NCI-H82 treated with DMSO at 0.1 percent for 48 hours (cell line): Measurements from ENCODE around the gene FAM53B.
"Not testable (repeated sequence)": the region's sequence is repeated elsewhere in the genome, so short reads cannot be mapped to it uniquely, and the experiment has no call there.

Experiments used
- DNase-seq: peaks from one replicate; lab custom pipeline; 2025; ENCODE audit not compliant: unreplicated experiment; lab: John Stamatoyannopoulos, UW

Gene FAM53B

DNA sequence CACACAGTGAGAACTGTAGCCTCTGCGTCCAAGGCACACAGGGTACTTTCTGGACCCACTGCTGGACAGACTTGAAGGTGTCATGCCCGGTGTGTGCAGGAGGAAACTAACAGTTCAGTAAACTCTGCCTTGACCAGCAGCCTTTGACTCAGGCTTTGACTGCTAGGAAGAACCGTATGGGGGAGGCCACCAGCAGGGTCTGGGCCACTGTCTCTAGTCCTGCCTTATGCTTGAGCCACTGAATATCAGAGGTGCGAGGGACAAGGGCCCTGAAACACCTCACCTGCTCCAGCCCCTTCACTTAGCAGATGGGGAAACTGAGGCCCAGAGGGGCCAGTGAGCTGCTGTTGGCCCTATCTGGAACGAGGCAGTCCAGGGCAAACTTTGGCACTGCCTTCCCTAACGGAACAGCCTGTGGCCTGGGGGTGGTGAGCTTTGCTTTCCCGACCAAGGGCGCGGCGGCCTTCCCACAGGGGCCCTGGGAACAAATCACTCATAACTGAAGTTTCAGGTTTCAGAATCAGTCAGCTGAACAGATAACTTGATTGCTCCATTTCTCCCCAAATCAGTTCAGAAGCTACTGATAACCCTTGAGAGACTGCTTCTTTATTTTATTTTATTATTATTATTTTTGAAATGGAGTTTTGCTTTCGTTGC is 130.0 kb downstream of the FAM53B start:
- no peak for DNase-seq

DNA sequence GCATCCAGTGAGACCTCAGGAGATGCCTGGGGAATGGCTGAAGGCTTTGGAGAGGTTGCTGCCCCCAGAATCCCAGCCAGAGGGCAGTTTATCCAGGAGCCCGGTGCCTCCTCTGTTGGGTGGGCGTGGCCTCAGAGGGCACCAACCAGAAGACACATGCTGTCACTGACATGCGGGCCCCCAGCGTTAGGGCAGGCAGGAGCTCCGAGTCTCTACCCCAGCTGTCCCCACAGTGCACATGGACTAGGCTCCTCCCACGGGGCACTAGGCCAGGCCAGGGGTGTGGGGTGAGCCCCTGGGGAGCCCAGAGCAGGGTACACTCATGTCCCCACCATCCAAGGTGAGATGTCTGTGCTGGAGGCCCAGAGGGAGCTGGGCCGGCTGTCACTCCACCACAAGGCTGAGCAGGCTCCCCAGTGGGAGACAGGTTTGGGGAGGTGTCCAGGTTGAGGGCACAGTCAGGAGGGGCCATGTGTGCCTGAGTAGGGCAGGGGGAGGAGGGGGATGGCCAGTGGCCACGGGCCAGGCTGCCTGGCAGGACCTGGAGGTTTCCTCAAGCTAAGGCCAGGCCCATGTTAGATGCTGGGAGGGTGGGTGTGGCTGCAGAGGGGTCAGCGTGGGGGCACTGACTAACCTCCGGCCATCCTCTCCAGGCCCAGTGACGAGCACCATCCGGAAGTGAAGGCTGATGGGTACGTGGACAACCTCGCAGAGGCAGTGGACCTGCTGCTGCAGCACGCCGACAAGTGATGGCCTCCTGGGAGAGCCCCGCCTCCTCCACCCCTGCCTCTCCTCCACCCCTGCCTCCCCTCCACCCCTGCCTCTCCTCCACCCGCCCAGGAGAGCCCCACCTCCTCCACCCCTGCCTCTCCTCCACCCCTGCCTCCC is 131.3 kb downstream of the FAM53B start:
- peak; percentile 2 for DNase-seq

DNA sequence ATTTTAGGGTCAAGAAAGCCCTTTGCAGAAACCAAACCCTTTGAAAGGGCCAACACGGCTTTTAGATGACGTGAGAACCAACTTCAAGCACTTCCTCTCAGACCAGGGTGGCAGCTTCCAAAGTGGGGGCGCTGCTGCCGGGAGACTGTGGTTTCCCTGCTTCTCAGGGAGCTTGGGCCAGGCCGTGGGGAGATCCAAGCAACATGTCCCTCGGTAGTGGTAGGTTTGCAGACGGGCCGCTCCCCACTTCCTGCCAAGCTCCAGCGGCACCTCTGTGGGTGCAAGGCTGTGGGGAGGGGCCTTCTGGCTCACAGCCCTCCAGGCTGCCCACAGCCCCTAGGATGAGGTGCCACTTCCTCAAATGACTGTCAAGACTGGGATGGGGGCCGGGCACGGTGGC is 132.4 kb downstream of the FAM53B start:
- no peak for DNase-seq

DNA sequence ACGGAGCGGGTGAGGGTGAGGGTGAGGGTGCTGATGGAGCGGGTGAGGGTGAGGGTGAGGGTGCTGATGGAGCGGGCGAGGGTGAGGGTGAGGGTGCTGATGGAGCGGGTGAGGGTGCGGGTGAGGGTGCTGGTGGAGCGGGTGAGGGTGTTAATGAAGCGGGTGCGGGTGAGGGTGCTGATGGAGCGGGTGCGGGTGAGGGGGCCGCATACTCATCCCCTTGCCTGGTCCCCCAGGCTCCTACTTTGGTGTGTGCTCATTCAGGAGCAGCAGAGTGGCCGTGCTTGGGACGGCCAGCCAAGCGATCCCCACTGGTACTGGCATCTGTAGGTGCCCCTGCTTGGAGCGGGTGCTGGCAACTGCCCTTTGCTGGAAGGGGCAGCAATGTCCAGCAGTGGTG is 133.3 kb downstream of the FAM53B start:
- DNase-seq = not testable (repeated sequence)

DNA sequence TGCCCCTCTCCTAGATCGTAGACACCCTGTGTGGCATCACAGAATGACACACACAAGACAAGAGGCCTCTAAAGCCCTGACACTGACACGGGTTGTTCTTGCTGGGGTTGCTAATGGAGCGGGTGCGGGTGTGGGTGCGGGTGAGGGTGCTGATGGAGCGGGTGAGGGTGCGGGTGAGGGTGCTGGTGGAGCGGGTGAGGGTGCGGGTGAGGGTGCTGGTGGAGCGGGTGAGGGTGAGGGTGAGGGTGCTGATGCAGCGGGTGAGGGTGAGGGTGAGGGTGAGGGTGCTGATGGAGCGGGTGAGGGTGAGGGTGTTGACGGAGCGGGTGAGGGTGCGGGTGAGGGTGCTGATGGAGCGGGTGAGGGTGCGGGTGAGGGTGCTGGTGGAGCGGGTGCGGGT is 134.0 kb downstream of the FAM53B start:
- not testable (repeated sequence) for DNase-seq

DNA sequence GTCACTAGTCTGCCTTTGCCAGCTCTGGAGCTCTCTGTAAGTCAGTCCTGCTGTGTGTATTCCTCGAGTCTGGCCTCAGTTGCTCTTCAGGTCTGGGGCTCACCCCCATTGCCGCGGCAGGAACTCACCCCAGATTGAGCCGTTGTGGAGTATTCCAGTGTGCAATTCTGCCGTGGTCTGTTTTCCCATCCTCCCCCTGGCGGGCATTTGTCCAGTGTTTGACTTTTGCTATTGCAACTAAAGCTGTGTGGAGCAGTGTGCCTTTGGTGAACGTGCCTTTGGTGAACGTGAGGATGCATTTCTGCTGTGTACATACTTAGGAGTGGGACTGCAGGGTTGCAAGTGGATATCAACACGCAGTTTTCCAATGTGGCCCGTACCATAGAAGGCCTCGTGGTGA is 134.5 kb downstream of the FAM53B start:
- DNase-seq = no peak

DNA sequence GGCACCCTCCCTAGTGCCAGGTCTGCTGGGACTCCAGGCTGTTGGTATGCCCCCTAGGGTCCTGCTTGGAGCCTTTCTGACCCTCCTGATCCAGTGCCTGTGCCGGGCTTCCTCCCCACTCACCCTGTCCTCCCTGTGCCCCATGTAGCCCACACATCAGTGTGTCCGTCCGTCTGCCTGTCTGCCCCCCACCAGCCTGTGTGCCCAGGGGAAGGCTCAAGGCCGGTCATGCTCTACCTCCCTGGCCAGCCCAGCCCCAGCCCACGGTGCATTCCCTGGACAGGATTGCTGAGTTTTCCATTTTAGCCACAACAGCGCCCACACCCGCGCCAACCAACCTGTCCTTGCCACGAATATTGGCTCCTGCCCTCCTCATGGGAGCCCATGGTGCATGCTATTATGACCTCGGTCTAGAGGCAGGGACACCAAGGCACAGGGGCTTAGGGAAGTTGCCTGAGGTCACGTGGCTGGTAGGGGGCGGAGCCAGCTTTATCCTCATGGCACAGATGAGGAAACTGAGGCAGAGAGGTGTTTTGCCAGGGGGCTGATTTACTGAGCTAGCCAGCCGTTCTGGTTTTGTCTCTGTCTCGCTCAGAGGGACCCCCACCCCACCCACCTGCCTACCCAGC is 136.0 kb downstream of the FAM53B start:
- no peak for DNase-seq

DNA sequence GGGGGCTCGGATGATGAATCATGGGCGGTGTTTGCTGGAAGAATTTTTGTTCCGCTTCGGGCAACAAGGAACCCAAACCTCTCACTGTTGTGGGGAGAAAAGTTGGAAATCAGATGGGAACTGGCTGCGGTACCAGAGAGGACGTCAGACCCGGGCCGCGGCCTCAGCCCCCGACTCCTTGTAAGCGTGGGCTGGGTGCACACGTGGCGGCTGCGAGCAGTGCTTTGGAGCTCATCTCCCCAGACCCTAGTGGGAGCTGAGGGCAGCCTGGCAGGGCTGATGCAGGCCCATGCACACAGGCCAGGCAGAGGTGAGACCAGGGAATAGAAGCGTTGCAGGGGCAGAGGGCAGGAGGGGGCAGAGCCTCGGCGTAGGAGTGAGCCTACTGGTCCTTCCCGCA is 136.5 kb downstream of the FAM53B start:
- DNase-seq = no peak

DNA sequence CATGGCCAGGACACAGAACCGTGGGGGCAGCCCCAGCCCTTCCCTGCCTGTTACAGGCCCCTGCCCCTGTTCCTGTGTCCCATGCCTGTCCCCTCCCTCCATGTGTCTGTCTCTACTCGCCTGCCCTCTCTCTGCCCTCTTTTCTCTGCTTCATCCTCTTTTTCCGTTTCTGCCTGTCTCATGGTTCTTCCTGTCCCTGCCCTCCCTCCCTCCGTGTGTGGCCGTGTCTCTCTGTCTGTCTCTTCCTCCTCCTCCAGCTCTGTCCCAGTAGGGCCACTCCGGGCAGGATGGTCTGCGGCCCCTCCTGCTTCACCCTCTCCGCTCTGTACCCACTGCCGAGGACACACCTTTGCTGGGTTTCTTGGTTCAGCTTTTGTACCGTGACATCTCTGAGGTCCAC is 137.4 kb downstream of the FAM53B start:
- DNase-seq = no peak

DNA sequence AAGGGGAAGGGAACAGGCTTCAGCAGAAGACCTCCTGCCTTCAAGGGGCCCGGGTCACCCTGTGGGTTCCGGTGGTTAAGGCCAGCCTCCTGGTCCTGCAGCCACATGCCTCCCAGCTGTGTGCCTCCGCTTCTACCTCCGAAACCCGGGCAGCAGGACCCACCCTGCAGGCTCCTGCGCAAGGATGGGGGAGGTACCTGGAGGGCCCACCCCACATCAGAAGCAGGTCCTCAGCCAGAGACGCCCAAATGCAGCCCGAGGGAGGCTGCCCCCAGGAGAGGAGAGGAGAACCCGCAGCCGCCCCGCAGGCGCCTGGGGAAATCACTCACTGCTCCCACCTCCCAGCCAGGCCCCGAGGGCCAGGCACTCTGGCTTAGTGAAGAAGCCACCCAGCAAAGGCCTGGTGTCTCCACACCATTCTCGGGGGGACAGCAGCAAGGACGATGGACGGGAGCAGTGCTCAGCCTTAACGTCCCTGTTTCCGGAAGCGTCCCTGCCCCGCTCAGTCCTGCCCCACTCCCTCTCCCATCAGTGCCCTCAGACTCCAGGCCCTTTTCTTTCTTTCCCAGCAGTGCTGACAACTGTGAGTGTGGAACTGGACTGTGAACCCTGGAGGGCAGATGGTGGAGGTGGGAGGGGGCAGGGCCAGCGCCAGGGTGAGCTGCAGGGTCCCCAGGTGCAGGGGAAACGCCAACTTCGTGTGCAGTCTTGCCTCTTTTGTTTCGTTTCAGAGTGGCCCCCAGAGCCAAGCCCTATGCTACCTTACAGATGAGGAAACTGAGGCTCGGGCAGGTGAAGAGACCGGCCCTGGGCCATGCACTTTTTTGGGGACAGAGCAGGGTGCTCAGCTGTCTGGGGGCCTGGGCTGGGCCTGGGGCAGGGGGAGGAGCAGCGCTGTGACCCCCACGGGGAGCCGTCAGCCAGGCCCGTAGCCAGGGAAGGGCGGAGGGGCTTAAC is 138.0 kb downstream of the FAM53B start:
- no peak for DNase-seq

DNA sequence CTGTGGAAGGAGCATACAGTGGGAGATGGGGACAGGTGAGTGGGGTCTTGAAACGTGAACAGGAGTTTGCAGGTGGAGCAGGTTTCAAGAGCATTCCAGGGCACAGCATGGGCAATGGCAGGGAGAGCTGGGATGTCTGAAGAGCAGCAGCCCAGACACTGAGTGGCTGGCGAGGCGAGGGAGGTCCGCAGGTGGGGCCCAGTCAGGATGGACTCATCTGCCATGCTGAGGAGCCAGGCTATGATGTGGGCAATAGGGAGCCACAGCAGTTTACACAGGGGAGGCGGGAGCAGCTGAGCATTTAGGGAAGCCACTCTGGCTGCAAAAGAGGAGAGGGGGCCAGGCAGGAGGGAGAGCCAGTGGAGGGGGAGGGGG is 138.7 kb downstream of the FAM53B start:
- no peak for DNase-seq

DNA sequence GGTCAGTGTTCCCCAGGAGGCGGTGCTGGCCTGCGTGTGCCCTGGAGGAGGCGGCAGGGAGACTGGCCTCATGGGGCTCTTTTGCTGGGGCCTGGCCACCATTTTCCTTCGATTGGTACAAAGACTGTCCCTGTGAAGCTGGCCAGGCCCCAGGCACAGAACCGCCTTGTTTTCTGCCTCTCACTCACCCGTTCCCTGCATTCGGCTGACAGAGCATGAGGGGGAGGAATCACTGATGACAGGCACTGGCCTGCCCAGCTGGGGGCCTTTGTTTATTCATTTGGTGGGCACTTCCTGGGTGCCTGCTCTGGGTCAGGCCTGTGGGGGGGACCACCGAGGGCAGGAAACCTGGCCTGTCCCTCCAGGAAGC is 139.2 kb downstream of the FAM53B start:
- DNase-seq = no peak

DNA sequence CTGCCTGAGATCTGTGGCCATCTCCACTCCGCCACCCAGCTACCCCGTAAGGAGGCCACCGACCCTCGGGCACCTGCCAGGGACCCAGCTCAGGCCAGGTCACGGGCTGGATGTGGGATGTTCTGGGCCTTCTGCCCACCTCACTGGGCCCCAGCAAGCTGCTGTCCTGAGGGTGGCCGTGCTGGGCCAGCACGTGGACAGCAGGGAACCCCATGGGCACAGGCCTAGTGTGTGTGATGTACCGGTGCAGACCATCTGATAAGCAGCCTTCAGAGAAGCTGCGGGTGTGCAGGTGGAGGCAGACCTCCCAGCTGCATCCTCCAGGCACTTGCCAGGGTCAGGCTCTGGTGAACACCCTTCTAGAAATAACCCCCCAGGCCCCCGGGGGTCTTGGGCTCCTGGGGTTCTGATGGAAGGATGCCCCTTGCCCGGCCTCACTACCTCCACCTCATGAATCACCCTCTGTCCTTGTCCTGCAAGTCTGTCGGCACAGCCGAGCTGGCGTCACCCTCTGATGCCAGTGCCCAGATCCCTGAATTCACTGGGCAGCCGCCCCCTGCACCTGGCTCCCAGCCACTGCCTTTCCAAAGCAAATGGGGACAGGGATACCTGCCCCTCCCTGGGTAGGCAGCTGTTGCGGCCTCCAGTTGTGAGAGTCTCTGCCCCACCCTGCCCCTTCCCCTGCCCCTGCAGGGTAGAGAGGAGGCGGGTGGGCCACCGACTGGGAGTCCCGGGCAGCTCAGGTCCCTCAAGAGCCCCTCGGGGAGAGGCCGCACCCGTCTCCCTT is 139.8 kb downstream of the FAM53B start:
- DNase-seq = no peak

DNA sequence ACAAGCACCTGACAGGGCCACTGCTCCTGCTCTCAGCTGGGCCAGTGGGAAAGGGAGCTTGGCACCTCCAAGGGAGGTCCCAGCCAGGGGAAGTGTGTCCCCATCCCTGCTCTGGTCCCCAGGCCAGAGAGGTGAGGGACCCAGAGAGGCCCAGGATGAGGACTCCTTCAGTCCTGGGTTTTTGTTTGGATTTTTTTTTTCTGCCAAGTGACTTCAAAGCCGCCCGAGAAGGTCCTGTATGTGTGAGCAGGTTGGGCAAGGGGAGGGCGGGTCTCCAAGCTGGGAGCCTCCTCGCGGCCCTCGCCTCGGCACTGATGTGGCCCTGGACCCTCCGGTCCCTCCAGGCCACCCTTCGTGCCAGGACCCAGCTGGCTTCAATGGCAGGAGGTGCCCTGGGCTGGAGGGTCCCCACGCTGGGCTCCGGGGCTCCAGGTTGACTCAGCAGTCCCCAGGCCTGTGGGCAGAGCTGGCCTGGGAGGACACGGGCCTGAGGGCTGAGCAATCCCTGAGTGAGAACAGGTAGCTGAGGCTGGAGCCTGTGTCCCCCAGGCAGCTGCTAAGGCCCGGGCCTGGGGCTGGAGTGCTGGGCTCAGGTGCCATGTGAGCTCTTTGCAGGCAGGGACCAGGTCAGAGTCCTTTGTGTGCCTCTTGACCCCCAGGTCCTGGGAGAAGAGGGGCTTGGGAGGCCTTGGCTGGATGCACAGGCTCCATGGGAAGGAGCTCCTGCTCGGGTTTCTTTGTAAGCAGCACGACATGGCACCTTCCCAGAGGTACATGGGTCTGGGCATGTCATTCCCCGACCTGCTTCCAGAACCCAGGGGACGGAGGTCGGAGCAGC is 140.6 kb downstream of the FAM53B start:
- no peak for DNase-seq

DNA sequence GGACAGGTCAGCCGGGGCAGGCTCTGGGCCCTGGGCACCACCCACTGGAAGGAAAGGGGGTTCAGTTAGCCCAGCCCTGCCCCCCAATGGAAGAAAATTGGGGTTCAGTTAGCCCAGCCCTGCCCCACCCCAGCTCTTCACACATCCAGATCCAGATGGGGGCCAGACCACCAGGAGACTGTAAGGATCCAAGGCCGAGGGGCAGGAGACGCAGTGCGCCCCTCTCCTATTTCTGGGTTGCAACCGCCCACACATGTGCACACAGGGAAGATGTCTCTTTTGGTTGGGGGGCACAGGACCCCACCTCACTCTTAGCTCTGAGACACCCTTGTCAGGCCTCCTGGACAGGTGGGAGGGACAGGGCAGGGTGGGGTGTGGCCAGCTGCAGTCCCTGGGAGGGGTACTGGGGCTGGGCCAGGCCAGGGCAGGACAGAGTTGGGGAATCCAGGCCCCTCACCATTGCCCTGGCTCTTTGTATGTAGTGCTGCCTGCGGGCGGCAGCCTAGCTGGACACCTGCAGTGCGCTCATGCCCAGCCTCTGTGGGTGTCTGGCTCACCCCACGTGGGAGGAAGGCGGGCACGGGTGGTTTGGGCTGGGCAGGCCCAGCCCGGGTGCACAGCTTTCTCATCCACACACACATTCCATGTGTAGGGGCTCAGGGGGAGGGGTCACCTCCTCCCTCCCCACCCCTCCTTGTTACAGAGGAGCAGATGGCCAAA is 141.4 kb downstream of the FAM53B start:
- DNase-seq = no peak

DNA sequence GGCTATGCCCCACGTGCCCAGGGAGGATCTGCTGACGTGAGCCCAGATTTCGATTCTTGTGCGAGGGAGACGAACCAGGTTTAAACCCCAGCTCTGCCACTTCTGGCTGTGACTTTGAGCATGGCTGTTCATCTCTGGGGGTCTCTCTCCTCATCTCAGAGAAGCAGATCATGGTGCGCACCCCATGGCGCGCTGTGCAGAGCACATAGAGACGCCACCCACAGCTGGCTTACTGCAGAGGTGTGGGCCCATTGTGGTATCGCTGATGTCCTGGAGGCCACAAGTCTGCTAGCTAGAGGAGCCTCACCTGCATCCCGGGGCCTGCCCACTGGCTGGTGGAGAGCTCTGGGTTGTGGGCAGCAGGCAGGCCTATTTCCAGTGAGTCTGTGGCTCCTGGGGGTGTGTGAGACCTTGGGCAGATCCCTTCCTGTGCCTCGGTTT is 142.0 kb downstream of the FAM53B start:
- no peak for DNase-seq

DNA sequence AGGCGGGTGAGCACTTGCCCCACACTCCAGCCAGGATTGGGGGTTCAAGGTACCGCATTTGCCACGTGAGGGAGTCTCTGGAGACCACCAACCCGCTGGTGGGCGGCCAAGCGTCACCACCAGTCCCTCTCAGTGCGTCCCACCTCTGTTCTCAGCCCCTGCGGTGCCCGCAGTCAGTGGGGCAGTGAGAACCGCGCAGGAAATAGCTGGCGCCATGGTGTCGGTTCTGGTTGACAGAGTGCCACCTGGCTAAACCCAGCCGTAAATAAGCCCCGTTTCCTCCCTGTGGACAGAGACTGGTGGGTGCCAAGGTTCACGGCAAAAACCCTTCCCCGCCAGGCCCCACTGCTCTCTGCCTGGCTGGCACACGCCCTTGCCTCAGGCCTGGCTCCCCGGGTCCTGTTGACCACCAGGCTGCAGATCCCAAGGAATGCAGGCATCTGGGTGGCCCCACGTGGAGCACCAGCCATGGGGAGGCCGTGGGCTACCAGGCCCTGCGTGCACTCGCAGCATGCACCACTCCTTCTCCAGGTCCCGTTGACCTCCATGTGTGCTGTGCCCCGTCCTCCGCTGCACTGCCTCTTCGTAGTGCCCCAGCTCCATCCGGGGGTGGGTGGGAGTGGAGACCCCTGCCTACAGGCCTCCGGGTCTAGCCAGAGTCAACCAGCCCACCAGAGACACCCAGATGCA is 142.6 kb downstream of the FAM53B start:
- no peak for DNase-seq

DNA sequence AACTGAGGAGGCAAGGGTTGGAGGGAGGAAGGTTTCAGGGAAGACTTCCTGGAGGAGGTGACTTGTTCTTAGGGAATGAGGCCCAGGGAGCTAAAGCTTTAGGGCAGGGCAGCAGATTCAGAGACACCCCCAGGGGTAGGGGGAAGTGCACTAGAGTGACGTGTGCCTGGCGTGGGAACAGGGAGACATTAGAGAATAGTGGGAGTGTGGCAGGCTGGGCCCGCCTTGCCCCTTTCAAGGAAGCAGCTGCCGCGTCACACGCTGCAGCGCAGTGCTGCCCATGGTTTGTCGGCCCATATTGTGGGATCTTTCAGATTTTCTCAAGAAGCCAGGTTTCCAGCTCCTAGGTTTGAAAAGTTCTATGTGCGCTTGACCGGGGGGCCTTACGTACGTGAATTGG is 143.2 kb downstream of the FAM53B start:
- DNase-seq = no peak
